GM12878 (cell line): ENCODE data around the gene CDH1. TPM values are rescaled to one million over a fixed set of nuclear protein-coding genes. Genes with fewer than 3 reads are reported as not detected.

Experiments
- IRF3 ChIP-seq: fragments of 450-650 bp; IDR thresholded peaks from 2 replicates; pipeline ENCODE4 v1.6.1; 2014; ENCODE audit warnings: mild to moderate bottlenecking
- NFIC ChIP-seq: IDR thresholded peaks from 2 replicates; pipeline ENCODE4 v1.6.1; 2012; ENCODE audit warnings: low read depth, mild to moderate bottlenecking, inconsistent platforms, low read length, moderate library complexity
- PBX3 ChIP-seq: IDR thresholded peaks from 2 replicates; pipeline ENCODE4 v1.6.1; 2011; ENCODE audit warnings: mild to moderate bottlenecking, low read depth, low read length, moderate library complexity; ENCODE audit not compliant: insufficient replicate concordance
- POLR2AphosphoS5 ChIP-seq: IDR thresholded peaks from 2 replicates; pipeline ENCODE4 v1.6.1; 2011; ENCODE audit warnings: mild to moderate bottlenecking, low read length, inconsistent platforms
- PRDM15 ChIP-seq: fragments of 450-650 bp; formaldehyde crosslinking; IDR thresholded peaks from 2 replicates; pipeline ENCODE4 v1.4.0; 2020; ENCODE audit warnings: mild to moderate bottlenecking, moderate library complexity
- SUPT20H ChIP-seq: IDR thresholded peaks from 2 replicates; pipeline ENCODE4 v1.6.1; 2011; ENCODE audit warnings: low read depth, mild to moderate bottlenecking, low read length, moderate library complexity, borderline replicate concordance; ENCODE audit not compliant: control insufficient read depth
- TCF12 ChIP-seq: IDR thresholded peaks from 2 replicates; pipeline ENCODE4 v1.6.1; 2011; ENCODE audit warnings: low read depth, mild to moderate bottlenecking, low read length
- ZBTB4 ChIP-seq: fragments of 450-650 bp; formaldehyde crosslinking; IDR thresholded peaks from 2 replicates; pipeline ENCODE4 v1.4.0; 2022; ENCODE audit warnings: mild to moderate bottlenecking, moderate library complexity
- polyA plus RNA-seq, 11 experiments: library from polyadenylated mRNA; depleted of rRNA in 4 of 11; unstranded in 6 of 11; stranded (reverse) in 5 of 11; fragments of >200 nt; fragmentation: Nextera tagmentation in 4 of 11; fragmentation: Illumina TruSeq in 1 of 11; extraction: Ambion mirVana in 4 of 11; extraction: Trizol in 1 of 11; gene quantifications; 1 replicate in 1 of 11; 2 replicates in 10 of 11; pipeline versions ENCODE4 v1.2.1 to v1.2.3, GENCODE V29; 2011 to 2016; ENCODE audit warnings: inconsistent platforms in 2 of 11, missing spikeins in 2 of 11, low read depth in 1 of 11
- total RNA-seq, 4 experiments: library from RNA; depleted of rRNA in 3 of 4; stranded (reverse); fragments of >200 nt in 3 of 4; fragmentation: Illumina TruSeq in 1 of 4; extraction: Trizol in 1 of 4; gene quantifications; 2 replicates each; pipeline versions ENCODE4 v1.2.1 to v1.2.3, GENCODE V29; 2013 to 2021
- TF ChIP-seq, protein P1 (sequence below): fragments of 450-650 bp; IDR thresholded peaks from 2 replicates; pipeline ENCODE4 v1.6.1; 2016; ENCODE audit warnings: mild to moderate bottlenecking
- TF ChIP-seq, protein P2 (sequence below): fragments of 450-650 bp; IDR thresholded peaks from 2 replicates; pipeline ENCODE4 v1.6.1; 2018; ENCODE audit warnings: borderline replicate concordance, mild to moderate bottlenecking; ENCODE audit not compliant: partially characterized antibody

Gene CDH1
- total and polyA plus RNA-seq, 10 of the 15 experiments (the other 5 are each of a cell fraction or from before 2014, with no cell fraction given), result 2.2 to 30.6 (median 17.7) TPM

DNA sequence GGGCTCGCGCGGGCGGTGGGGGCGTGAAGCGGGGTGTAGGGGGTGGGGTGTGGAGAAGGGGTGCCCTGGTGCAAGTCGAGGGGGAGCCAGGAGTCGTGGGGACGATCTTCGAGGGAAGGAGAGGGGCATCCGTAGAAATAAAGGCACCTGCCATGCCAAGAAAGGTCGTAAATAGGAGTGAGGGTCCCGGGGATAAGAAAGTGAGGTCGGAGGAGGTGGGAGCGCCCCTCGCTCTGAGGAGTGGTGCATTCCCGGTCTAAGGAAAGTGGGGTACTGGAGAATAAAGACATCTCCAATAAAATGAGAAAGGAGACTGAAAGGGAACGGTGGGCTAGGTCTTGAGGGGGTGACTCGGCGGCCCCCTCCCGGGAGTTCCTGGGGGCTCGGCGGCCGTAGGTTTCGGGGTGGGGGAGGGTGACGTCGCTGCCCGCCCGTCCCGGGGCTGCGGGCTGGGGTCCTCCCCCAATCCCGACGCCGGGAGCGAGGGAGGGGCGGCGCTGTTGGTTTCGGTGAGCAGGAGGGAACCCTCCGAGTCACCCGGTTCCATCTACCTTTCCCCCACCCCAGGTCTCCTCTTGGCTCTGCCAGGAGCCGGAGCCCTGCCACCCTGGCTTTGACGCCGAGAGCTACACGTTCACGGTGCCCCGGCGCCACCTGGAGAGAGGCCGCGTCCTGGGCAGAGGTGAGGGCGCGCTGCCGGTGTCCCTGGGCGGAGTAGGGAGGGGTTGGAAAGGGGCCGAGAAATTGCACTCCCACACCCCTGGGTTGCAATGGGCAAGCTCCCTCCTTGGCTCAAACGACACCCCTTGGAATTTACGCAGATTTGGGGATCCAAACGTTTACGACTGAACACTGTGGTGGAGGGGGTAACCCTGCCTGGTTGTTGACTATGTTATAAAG is 888 bp downstream of the CDH1 start (continued):
- TF ChIP-seq IRF3 (no peak), ZBTB4 (CRISPR knock-in tag) (no peak), POLR2AphosphoS5 (no peak), PBX3 (no peak), NFIC (no peak), PRDM15 (CRISPR knock-in tag) (no peak), TCF12 (no peak), SUPT20H (no peak)
- TF ChIP-seq, protein P1, sequence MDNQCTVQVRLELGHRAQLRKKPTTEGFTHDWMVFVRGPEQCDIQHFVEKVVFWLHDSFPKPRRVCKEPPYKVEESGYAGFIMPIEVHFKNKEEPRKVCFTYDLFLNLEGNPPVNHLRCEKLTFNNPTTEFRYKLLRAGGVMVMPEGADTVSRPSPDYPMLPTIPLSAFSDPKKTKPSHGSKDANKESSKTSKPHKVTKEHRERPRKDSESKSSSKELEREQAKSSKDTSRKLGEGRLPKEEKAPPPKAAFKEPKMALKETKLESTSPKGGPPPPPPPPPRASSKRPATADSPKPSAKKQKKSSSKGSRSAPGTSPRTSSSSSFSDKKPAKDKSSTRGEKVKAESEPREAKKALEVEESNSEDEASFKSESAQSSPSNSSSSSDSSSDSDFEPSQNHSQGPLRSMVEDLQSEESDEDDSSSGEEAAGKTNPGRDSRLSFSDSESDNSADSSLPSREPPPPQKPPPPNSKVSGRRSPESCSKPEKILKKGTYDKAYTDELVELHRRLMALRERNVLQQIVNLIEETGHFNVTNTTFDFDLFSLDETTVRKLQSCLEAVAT, result no peak
- TF ChIP-seq, protein P2, sequence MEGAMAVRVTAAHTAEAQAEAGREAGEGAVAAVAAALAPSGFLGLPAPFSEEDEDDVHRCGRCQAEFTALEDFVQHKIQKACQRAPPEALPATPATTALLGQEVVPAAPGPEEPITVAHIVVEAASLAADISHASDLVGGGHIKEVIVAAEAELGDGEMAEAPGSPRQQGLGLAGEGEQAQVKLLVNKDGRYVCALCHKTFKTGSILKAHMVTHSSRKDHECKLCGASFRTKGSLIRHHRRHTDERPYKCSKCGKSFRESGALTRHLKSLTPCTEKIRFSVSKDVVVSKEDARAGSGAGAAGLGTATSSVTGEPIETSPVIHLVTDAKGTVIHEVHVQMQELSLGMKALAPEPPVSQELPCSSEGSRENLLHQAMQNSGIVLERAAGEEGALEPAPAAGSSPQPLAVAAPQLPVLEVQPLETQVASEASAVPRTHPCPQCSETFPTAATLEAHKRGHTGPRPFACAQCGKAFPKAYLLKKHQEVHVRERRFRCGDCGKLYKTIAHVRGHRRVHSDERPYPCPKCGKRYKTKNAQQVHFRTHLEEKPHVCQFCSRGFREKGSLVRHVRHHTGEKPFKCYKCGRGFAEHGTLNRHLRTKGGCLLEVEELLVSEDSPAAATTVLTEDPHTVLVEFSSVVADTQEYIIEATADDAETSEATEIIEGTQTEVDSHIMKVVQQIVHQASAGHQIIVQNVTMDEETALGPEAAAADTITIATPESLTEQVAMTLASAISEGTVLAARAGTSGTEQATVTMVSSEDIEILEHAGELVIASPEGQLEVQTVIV, result no peak
